K562 (cell line): ENCODE results near the gene CRLF1. TPM values are rescaled to one million over a fixed set of nuclear protein-coding genes. Genes with fewer than 3 reads are reported as not detected.

Experiments
- ARID1B ChIP-seq: fragments of 450-650 bp; IDR thresholded peaks from 2 replicates; pipeline ENCODE4 v1.6.1; 2016; ENCODE audit warnings: antibody characterized with exemption, mild to moderate bottlenecking, inconsistent platforms
- DPF2 ChIP-seq: fragments of 450-650 bp; IDR thresholded peaks from 2 replicates; pipeline ENCODE4 v1.6.1; 2016
- ESRRA ChIP-seq: fragments of 450-650 bp; IDR thresholded peaks from 2 replicates; pipeline ENCODE4 v1.6.1; 2014; ENCODE audit warnings: low read depth, mild to moderate bottlenecking, moderate library complexity, borderline replicate concordance
- ETV6 ChIP-seq, 3 experiments: fragments of 150-350 bp in 1 of 3; sonication (generic) in 1 of 3; formaldehyde crosslinking in 1 of 3; IDR thresholded peaks; 2 replicates each; pipeline versions ENCODE4 v1.6.1 to v1.8.0; 2014 to 2022; ENCODE audit warnings: borderline replicate concordance in 2 of 3, low read depth in 2 of 3, antibody characterized with exemption in 1 of 3, low read length in 1 of 3, mild to moderate bottlenecking in 1 of 3, missing genetic modification reagents in 1 of 3
- EWSR1 ChIP-seq: fragments of 450-650 bp; IDR thresholded peaks from 2 replicates; pipeline ENCODE4 v1.6.1; 2018; ENCODE audit warnings: borderline replicate concordance, mild to moderate bottlenecking, low read depth, moderate library complexity; ENCODE audit not compliant: partially characterized antibody
- FOXA3 ChIP-seq, 2 experiments: fragments of 450-650 bp in 1 of 2; sonication (generic) in 1 of 2; formaldehyde crosslinking; IDR thresholded peaks in 1 of 2; conservative IDR thresholded peaks in 1 of 2; 2 replicates each; pipeline versions ENCODE4 v1.4.0 to v1.8.0; 2020 to 2022; ENCODE audit warnings: mild to moderate bottlenecking in 2 of 2, missing genetic modification reagents in 1 of 2
- HNRNPLL ChIP-seq: fragments of 200-400 bp; formaldehyde crosslinking; IDR thresholded peaks from 2 replicates; pipeline ENCODE4 v1.6.1; 2017; ENCODE audit warnings: low read length, low read depth, mild to moderate bottlenecking; ENCODE audit not compliant: poor library complexity, severe bottlenecking
- KDM1A ChIP-seq, 2 experiments: fragments of 450-650 bp; IDR thresholded peaks; 2 replicates each; pipeline ENCODE4 v1.6.1; 2016; ENCODE audit warnings: mild to moderate bottlenecking in 2 of 2
- KDM2B ChIP-seq: fragments of 250-450 bp; sonication (Bioruptor Pico); IDR thresholded peaks from 2 replicates; pipeline ENCODE4 v1.8.0; 2021; ENCODE audit warnings: mild to moderate bottlenecking, moderate library complexity
- KHSRP ChIP-seq: fragments of 450-650 bp; IDR thresholded peaks from 2 replicates; pipeline ENCODE4 v1.6.1; 2017
- MEF2A ChIP-seq: IDR thresholded peaks from 2 replicates; pipeline ENCODE4 v1.6.1; 2011; ENCODE audit warnings: low read depth, mild to moderate bottlenecking, low read length, moderate library complexity; ENCODE audit not compliant: control insufficient read depth
- RBM22 ChIP-seq: fragments of 200-400 bp; formaldehyde crosslinking; IDR thresholded peaks from 2 replicates; pipeline ENCODE4 v1.6.1; 2018; ENCODE audit warnings: low read length, low read depth; ENCODE audit not compliant: poor library complexity, severe bottlenecking
- SREBF2 ChIP-seq: sonication (generic); formaldehyde crosslinking; IDR thresholded peaks from 2 replicates; pipeline ENCODE4 v1.4.0; 2020; ENCODE audit warnings: mild to moderate bottlenecking, missing genetic modification reagents
- ZEB2 ChIP-seq: fragments of 450-650 bp; IDR thresholded peaks from 2 replicates; pipeline ENCODE4 v1.6.1; 2016
- polyA plus RNA-seq, 8 experiments: library from polyadenylated mRNA; depleted of rRNA in 4 of 8; stranded (reverse) in 5 of 8; unstranded in 3 of 8; fragments of >200 nt; fragmentation: Nextera tagmentation in 2 of 8; fragmentation: Illumina TruSeq in 1 of 8; extraction: Ambion mirVana in 2 of 8; extraction: Trizol in 1 of 8; gene quantifications; 2 replicates each; pipeline versions ENCODE4 v1.2.1 to v1.2.3, GENCODE V29; 2011 to 2014; ENCODE audit warnings: inconsistent platforms in 1 of 8, missing spikeins in 1 of 8
- total RNA-seq, 7 experiments: library from RNA; depleted of rRNA in 6 of 7; stranded (reverse); fragments of >200 nt in 6 of 7; fragmentation: Illumina TruSeq in 2 of 7; extraction: Trizol in 2 of 7; gene quantifications; 2 replicates each; pipeline versions ENCODE4 v1.2.1 to v1.2.3, GENCODE V29; 2011 to 2021; ENCODE audit warnings: low replicate concordance in 1 of 7
- TF ChIP-seq, protein P1 (sequence below): fragments of 450-650 bp; IDR thresholded peaks from 2 replicates; pipeline ENCODE4 v1.6.1; 2014; ENCODE audit warnings: low read depth, mild to moderate bottlenecking, moderate library complexity, borderline replicate concordance
- TF ChIP-seq, protein P2 (sequence below): fragments of 450-650 bp; formaldehyde crosslinking; IDR thresholded peaks from 2 replicates; pipeline ENCODE4 v1.4.0; 2022; ENCODE audit warnings: mild to moderate bottlenecking, moderate library complexity
- TF ChIP-seq, protein P3 (sequence below), 2 experiments: IDR thresholded peaks; 2 replicates each; pipeline ENCODE4 v1.6.1; 2012; ENCODE audit warnings: improper control_type of control experiment in 2 of 2, low read depth in 2 of 2, low read length in 2 of 2, borderline replicate concordance in 1 of 2

CRLF1 gene
- total and polyA plus RNA-seq, 9 of the 15 experiments (the other 6 are each of a cell fraction or from before 2014, with no cell fraction given): 0.85 to 3.6 (median 1.7) TPM

DNA sequence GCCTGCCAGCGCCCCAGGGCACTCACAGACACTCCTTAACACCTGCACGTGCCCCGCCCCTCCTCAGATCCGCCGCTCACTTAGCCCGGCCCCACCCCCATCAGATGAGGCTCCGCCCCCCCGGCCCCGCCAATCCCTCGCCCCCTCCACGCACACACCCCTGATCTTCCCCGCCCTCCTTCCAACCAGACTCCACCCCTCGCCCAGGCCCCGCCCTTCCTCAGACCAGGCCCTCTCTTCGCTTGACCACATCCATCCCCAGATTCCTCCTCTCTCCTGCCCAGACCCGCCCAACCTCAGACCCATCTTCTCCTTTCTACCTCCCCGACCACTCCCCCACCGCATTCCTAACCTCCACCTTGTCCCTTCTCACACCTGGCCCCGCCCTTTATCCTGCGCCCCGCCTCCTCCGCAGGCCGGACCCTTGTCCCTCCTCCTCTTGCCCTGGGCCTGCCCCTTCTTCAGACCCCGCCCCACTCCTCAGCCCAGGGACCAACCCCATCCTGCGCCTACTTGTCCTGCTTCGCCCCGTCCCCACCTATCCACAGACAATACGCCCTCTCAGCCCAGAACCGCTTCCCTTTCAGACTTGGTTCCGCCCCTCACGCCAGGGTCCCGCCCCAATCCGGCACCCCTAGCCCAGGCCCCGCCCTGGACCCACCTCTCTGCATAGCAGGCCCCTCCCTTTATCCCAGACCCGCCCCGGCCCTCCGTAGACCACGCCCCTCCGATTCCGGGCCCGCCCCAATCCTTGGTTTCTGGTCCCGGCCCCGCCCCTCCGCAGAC is 29.8 kb upstream of the CRLF1 start (continued):
- TF ChIP-seq HNRNPLL (peak; percentile 65), KHSRP (no peak), FOXA3 (CRISPR knock-in tag; conservative IDR thresholded peaks at IDR 0.05 in 1 of 2, IDR thresholded peaks at IDR 0.05 in 1 of 2) (no peak), EWSR1 (no peak), ESRRA (no peak), DPF2 (peak; percentile 33; the same call in 1 of the 2 replicates), SREBF2 (CRISPR knock-in tag) (0 out of 2 replicates have a peak, but pooled peaks have one; percentile 52), RBM22 (no peak), ETV6 (IDR thresholded peaks at IDR 0.05; ENCODE audit: borderline replicate concordance in 1 of 2, low read depth in 2 of 2, low read length in 1 of 2) (no peak), ETV6 (CRISPR knock-in tag; IDR thresholded peaks at IDR 0.05; ENCODE audit: borderline replicate concordance) (no peak), ARID1B (peak; percentile 8; the same call in 1 of the 2 replicates), KDM2B (CRISPR knock-in tag) (no peak), ZEB2 (peak; percentile 91), MEF2A (no peak), KDM1A (IDR thresholded peaks at IDR 0.05) (no peak)
- TF ChIP-seq, protein P1, sequence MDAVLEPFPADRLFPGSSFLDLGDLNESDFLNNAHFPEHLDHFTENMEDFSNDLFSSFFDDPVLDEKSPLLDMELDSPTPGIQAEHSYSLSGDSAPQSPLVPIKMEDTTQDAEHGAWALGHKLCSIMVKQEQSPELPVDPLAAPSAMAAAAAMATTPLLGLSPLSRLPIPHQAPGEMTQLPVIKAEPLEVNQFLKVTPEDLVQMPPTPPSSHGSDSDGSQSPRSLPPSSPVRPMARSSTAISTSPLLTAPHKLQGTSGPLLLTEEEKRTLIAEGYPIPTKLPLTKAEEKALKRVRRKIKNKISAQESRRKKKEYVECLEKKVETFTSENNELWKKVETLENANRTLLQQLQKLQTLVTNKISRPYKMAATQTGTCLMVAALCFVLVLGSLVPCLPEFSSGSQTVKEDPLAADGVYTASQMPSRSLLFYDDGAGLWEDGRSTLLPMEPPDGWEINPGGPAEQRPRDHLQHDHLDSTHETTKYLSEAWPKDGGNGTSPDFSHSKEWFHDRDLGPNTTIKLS: no peak
- TF ChIP-seq, protein P2, sequence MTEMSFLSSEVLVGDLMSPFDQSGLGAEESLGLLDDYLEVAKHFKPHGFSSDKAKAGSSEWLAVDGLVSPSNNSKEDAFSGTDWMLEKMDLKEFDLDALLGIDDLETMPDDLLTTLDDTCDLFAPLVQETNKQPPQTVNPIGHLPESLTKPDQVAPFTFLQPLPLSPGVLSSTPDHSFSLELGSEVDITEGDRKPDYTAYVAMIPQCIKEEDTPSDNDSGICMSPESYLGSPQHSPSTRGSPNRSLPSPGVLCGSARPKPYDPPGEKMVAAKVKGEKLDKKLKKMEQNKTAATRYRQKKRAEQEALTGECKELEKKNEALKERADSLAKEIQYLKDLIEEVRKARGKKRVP: no peak
- TF ChIP-seq, protein P3, sequence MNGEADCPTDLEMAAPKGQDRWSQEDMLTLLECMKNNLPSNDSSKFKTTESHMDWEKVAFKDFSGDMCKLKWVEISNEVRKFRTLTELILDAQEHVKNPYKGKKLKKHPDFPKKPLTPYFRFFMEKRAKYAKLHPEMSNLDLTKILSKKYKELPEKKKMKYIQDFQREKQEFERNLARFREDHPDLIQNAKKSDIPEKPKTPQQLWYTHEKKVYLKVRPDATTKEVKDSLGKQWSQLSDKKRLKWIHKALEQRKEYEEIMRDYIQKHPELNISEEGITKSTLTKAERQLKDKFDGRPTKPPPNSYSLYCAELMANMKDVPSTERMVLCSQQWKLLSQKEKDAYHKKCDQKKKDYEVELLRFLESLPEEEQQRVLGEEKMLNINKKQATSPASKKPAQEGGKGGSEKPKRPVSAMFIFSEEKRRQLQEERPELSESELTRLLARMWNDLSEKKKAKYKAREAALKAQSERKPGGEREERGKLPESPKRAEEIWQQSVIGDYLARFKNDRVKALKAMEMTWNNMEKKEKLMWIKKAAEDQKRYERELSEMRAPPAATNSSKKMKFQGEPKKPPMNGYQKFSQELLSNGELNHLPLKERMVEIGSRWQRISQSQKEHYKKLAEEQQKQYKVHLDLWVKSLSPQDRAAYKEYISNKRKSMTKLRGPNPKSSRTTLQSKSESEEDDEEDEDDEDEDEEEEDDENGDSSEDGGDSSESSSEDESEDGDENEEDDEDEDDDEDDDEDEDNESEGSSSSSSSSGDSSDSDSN (IDR thresholded peaks at IDR 0.05; ENCODE audit: borderline replicate concordance in 1 of 2, low read depth in 2 of 2, low read length in 2 of 2): no peak
